GM12878 (cell line): ENCODE measurements around the gene BNC2. TPM values are rescaled to one million over a fixed set of nuclear protein-coding genes. Genes with fewer than 3 reads are reported as not detected.

Experiments
- ATAC-seq: fragments of 200-7000 bp; cut with Tn5 transposase; 3 replicates; pipeline ENCODE4 v1.9.1; 2020; ENCODE audit warnings: mild to moderate bottlenecking, moderate library complexity
- BruUV-seq: library from RNA; stranded (reverse); fragments of 400-500 nt; replicated peaks from 2 replicates; lab custom pipeline; 2021; lab: Mats Ljungman, UMichigan
- CTCF ChIA-PET: fragments of 300-600 bp; sonication (Branson Sonifier 250); formaldehyde crosslinking; extraction: SDS; loops from one replicate; lab custom pipeline; 2021; ENCODE audit warnings: inconsistent platforms; lab: Yijun Ruan, JAX
- POLR2A ChIA-PET: fragments of 350-600 bp; formaldehyde crosslinking; extraction: SDS; loops from one replicate; lab custom pipeline; 2021; ENCODE audit warnings: inconsistent platforms; lab: Charles Lee
- RAD21 ChIA-PET: fragments of 300-600 bp; sonication (Branson Sonifier 250); formaldehyde crosslinking; loops from one replicate; lab custom pipeline; 2023; ENCODE audit warnings: antibody characterized with exemption; ENCODE audit not compliant: unreplicated experiment; lab: Charles Lee
- SMC1A ChIA-PET: fragments of 300-600 bp; sonication (Branson Sonifier 250); formaldehyde crosslinking; loops from one replicate; lab custom pipeline; 2023; ENCODE audit not compliant: unreplicated experiment, uncharacterized antibody; lab: Charles Lee
- DNase-seq: peaks from one replicate; pipeline ENCODE4 v3.0.0-alpha.2; 2011; ENCODE audit warnings: low read depth, low spot score
- FAIRE-seq: peaks from 3 replicates; lab custom pipeline; 2011; peaks lifted over from hg19 to GRCh38; lab: Jason Lieb, UNC
- H2AFZ ChIP-seq: 2 replicates; pipeline ENCODE4 v1.6.0; 2011; ENCODE audit warnings: low read depth, low read length, control low read depth; ENCODE audit not compliant: control insufficient read depth
- H3K27ac ChIP-seq: 2 replicates; pipeline ENCODE4 v1.5.1; 2011; ENCODE audit warnings: control low read depth; ENCODE audit not compliant: control insufficient read depth, insufficient read depth
- H3K27me3 ChIP-seq, 2 experiments: replicated peaks in 1 of 2; 2 replicates each; pipeline versions ENCODE4 v1.6.0 to v1.6.1; 2011; ENCODE audit warnings: low read length in 1 of 2; ENCODE audit not compliant: control insufficient read depth in 2 of 2, insufficient read depth in 2 of 2
- H3K36me3 ChIP-seq, 2 experiments: 2 replicates each; pipeline ENCODE4 v1.5.1; 2011; ENCODE audit warnings: low read length in 1 of 2; ENCODE audit not compliant: control insufficient read depth in 2 of 2, insufficient read depth in 2 of 2
- H3K4me1 ChIP-seq: 2 replicates; pipeline ENCODE4 v1.6.1; 2011; ENCODE audit warnings: mild to moderate bottlenecking, low read length, moderate library complexity, mixed read lengths; ENCODE audit not compliant: control insufficient read depth, insufficient read depth
- H3K4me2 ChIP-seq: 2 replicates; pipeline ENCODE4 v1.6.0; 2011; ENCODE audit warnings: control low read depth; ENCODE audit not compliant: control insufficient read depth, insufficient read depth
- H3K4me3 ChIP-seq: fragments of 200-600 bp; sonication (generic); 2 replicates; pipeline ENCODE4 v1.5.1; 2016
- H3K79me2 ChIP-seq: 2 replicates; pipeline ENCODE4 v1.6.0; 2011; ENCODE audit warnings: low read length; ENCODE audit not compliant: control insufficient read depth, insufficient read depth
- H3K9ac ChIP-seq: 2 replicates; pipeline ENCODE4 v1.8.0; 2011; ENCODE audit warnings: low read length, control low read depth, mixed read lengths; ENCODE audit not compliant: control insufficient read depth, insufficient read depth
- H3K9me3 ChIP-seq: replicated peaks from 3 replicates; pipeline ENCODE4 v1.5.1; 2011; ENCODE audit warnings: mild to moderate bottlenecking, low read length; ENCODE audit not compliant: control insufficient read depth, insufficient read depth
- H4K20me1 ChIP-seq: 2 replicates; pipeline ENCODE4 v1.6.0; 2011; ENCODE audit not compliant: control insufficient read depth, insufficient read depth
- E2F4 ChIP-seq: IDR thresholded peaks from 2 replicates; pipeline ENCODE4 v1.6.1; 2012; ENCODE audit warnings: low read depth, low read length, improper control_type of control experiment
- IKZF1 ChIP-seq: fragments of 450-650 bp; conservative IDR thresholded peaks from 2 replicates; pipeline ENCODE4 v1.6.1; 2017; ENCODE audit warnings: antibody characterized with exemption, mild to moderate bottlenecking
- RUNX3 ChIP-seq: IDR thresholded peaks from 2 replicates; pipeline ENCODE4 v1.6.1; 2012; ENCODE audit warnings: low read length, inconsistent platforms
- SP1 ChIP-seq: IDR thresholded peaks from one replicate; pipeline ENCODE4 v1.6.1; 2011; ENCODE audit warnings: low read depth, low read length
- ZBTB40 ChIP-seq: fragments of 450-650 bp; IDR thresholded peaks from 2 replicates; pipeline ENCODE4 v1.6.1; 2016; ENCODE audit warnings: mild to moderate bottlenecking, moderate library complexity, borderline replicate concordance
- whole genome bisulfite sequencing: methylation state at CpG from one replicate; pipeline ENCODE4 v1.1.6; 2016; ENCODE audit warnings: low lambda C conversion rate; ENCODE audit not compliant: insufficient replicate concordance, insufficient coverage; ENCODE audit errors: missing lambda C conversion rate; 5-methylcytosine and 5-hydroxymethylcytosine counted together
- in situ Hi-C: fragments of 300-500 bp; cut with MboI; formaldehyde crosslinking; loops from 9 replicates; pipeline ENCODE4 v1.14.3; 2018; ENCODE audit warnings: mixed read lengths
- intact Hi-C: fragments of 100-400 bp; cut with micrococcal nuclease; formaldehyde crosslinking; loops from one replicate; pipeline ENCODE4 v1.14.2; 2022; ENCODE audit not compliant: unreplicated experiment
- polyA plus RNA-seq, 11 experiments: library from polyadenylated mRNA; depleted of rRNA in 4 of 11; unstranded in 6 of 11; stranded (reverse) in 5 of 11; fragments of >200 nt; fragmentation: Nextera tagmentation in 4 of 11; fragmentation: Illumina TruSeq in 1 of 11; extraction: Ambion mirVana in 4 of 11; extraction: Trizol in 1 of 11; gene quantifications; 1 replicate in 1 of 11; 2 replicates in 10 of 11; pipeline versions ENCODE4 v1.2.1 to v1.2.3, GENCODE V29; 2011 to 2016; ENCODE audit warnings: inconsistent platforms in 2 of 11, missing spikeins in 2 of 11, low read depth in 1 of 11
- total RNA-seq, 4 experiments: library from RNA; depleted of rRNA in 3 of 4; stranded (reverse); fragments of >200 nt in 3 of 4; fragmentation: Illumina TruSeq in 1 of 4; extraction: Trizol in 1 of 4; gene quantifications; 2 replicates each; pipeline versions ENCODE4 v1.2.1 to v1.2.3, GENCODE V29; 2013 to 2021

Gene BNC2
- total and polyA plus RNA-seq, 10 of the 15 experiments (the other 5 are each of a cell fraction or from before 2014, with no cell fraction given), result 0.05 to 14.5 (median 0.26) TPM

GRCh38 chr9:16727452-16728136, 142.9 kb downstream of the BNC2 start (continued):
- TF ChIP-seq ZBTB40 (no peak), RUNX3 (no peak), E2F4 (no peak)
- TF ChIP-seq, all 136 proteins: peak for 0

GRCh38 chr9:16726718-16727451, 143.6 kb downstream of the BNC2 start:
- H2AFZ ChIP-seq, result no peak overlapping the region
- H3K4me2 ChIP-seq, result no peak overlapping the region
- H3K27me3 ChIP-seq, result peaks cover 0 to 6% of the 10 kb centered on the region in 2 experiments; a peak in 2 of 4 replicates
- TF ChIP-seq IKZF1, result 0 out of 2 replicates have a peak, but pooled peaks have one; percentile 10
- TF ChIP-seq SP1, result no peak
- H3K9ac ChIP-seq, result no peak overlapping the region
- WGBS, result 54% methylated on average over 23 of the region's 60 CpGs
- no peaks in the 10 kb centered on the region for H3K36me3 ChIP-seq
- in situ Hi-C loops, result no loop called here
- intact Hi-C loops, result no loop called here
- FAIRE-seq (no peak), ATAC-seq (peak; percentile 71), DNase-seq (no peak)
- no peaks in the 10 kb centered on the region for H3K4me1 ChIP-seq
- ChIA-PET POLR2A (no interaction called here), RAD21 (interaction anchor here (1.9 kb wide), 1 partner anchor 151 kb away, joined by 4 read pairs; no protein-coding TSS in a partner anchor), SMC1A (no interaction called here), CTCF (interaction anchor here (0.7 to 1.1 kb wide), 6 partner anchors 8 to 511 kb away, joined by 3 to 4 read pairs (median 3); no protein-coding TSS in a partner anchor)
- no peaks in the 10 kb centered on the region for H4K20me1 ChIP-seq
- BruUV-seq, result no TSS peak
- no peaks in the 10 kb centered on the region for H3K9me3 ChIP-seq
- no peaks in the 10 kb centered on the region for H3K79me2 ChIP-seq
- H3K4me3 ChIP-seq, result no peak overlapping the region
- no peak overlapping the region for H3K27ac ChIP-seq
